HepG2 (cell line): Measurements from ENCODE around the gene RPL18. TPM values are rescaled to one million over a fixed set of nuclear protein-coding genes. Genes with fewer than 3 reads are reported as not detected.

ENCODE experiments used
- ATAC-seq: fragments of 200-7000 bp; cut with Tn5 transposase; 3 replicates; pipeline ENCODE4 v1.9.1; 2020; ENCODE audit warnings: mild to moderate bottlenecking, moderate library complexity
- BruUV-seq: library from RNA; stranded (reverse); fragments of 400-500 nt; replicated peaks from 2 replicates; lab custom pipeline; 2021; lab: Mats Ljungman, UMichigan
- CTCF ChIA-PET: fragments of 300-600 bp; formaldehyde crosslinking; extraction: SDS; loops from one replicate; lab custom pipeline; 2021; ENCODE audit warnings: low total read pairs, inconsistent platforms, low intra/inter-chr PET ratio; lab: Yijun Ruan, JAX
- POLR2A ChIA-PET: fragments of 350-600 bp; sonication (Branson Sonifier 250); formaldehyde crosslinking; loops from one replicate; lab custom pipeline; 2020; ENCODE audit warnings: antibody characterized with exemption, inconsistent platforms; lab: Yijun Ruan, JAX
- DNase-seq: peaks from one replicate; pipeline ENCODE4 v3.0.0-alpha.2; 2015; ENCODE audit warnings: low spot score
- FAIRE-seq: peaks from 3 replicates; lab custom pipeline; 2011; peaks lifted over from hg19 to GRCh38; lab: Jason Lieb, UNC
- H2AFZ ChIP-seq: one replicate; pipeline ENCODE4 v1.6.1; 2011; ENCODE audit warnings: low read length, inconsistent platforms
- H3K27ac ChIP-seq: fragments of 300-600 bp; 3 replicates; pipeline ENCODE4 v1.8.0; 2011; ENCODE audit warnings: mixed run types, mild to moderate bottlenecking, mixed read lengths, low read length, inconsistent platforms; ENCODE audit not compliant: insufficient read depth; ENCODE audit errors: extremely low read length
- H3K27me3 ChIP-seq, 2 experiments: fragments of 200-600 bp in 1 of 2; 2 replicates in 1 of 2; 3 replicates in 1 of 2; pipeline versions ENCODE4 v1.6.0 to v1.8.0; 2011; ENCODE audit warnings: low read length in 2 of 2, mild to moderate bottlenecking in 2 of 2, moderate library complexity in 2 of 2, inconsistent platforms in 1 of 2; ENCODE audit not compliant: insufficient read depth in 2 of 2, control insufficient read depth in 1 of 2
- H3K36me3 ChIP-seq, 2 experiments: fragments of 200-600 bp in 1 of 2; replicated peaks in 1 of 2; 2 replicates in 1 of 2; 3 replicates in 1 of 2; pipeline versions ENCODE4 v1.5.1 to v1.8.0; 2011; ENCODE audit warnings: low read length in 2 of 2, inconsistent platforms in 1 of 2; ENCODE audit not compliant: insufficient read depth in 2 of 2, control insufficient read depth in 1 of 2
- H3K4me1 ChIP-seq: 2 replicates; pipeline ENCODE4 v1.5.1; 2012; ENCODE audit warnings: low read length, inconsistent platforms; ENCODE audit not compliant: insufficient read depth
- H3K4me2 ChIP-seq: 2 replicates; pipeline ENCODE4 v1.6.0; 2011; ENCODE audit warnings: low read depth, low read length, inconsistent platforms
- H3K4me3 ChIP-seq, 3 experiments: fragments of 200-600 bp in 1 of 3; sonication (generic), shearing (Covaris generic) in 1 of 3; replicated peaks in 1 of 3; 2 replicates each; pipeline ENCODE4 v1.5.1; 2011 to 2016; ENCODE audit warnings: low read length in 3 of 3, inconsistent platforms in 2 of 3, low read depth in 2 of 3, mild to moderate bottlenecking in 2 of 3, control low read depth in 1 of 3, mixed read lengths in 1 of 3; ENCODE audit not compliant: insufficient read depth in 1 of 3
- H3K79me2 ChIP-seq: one replicate; pipeline ENCODE4 v1.6.1; 2011; ENCODE audit warnings: low read length, inconsistent platforms; ENCODE audit not compliant: insufficient read depth
- H3K9ac ChIP-seq: 2 replicates; pipeline ENCODE4 v1.6.0; 2011; ENCODE audit warnings: mild to moderate bottlenecking, low read depth, low read length, inconsistent platforms; ENCODE audit not compliant: insufficient read depth
- H3K9me3 ChIP-seq: 2 replicates; pipeline ENCODE4 v1.5.1; 2012; ENCODE audit warnings: mild to moderate bottlenecking, low read length
- H4K20me1 ChIP-seq: 2 replicates; pipeline ENCODE4 v1.6.0; 2011; ENCODE audit warnings: inconsistent platforms, mild to moderate bottlenecking, low read length, moderate library complexity; ENCODE audit not compliant: insufficient read depth
- MAX ChIP-seq: IDR thresholded peaks from 2 replicates; pipeline ENCODE4 v1.6.1; 2012; ENCODE audit warnings: inconsistent platforms
- PAF1 ChIP-seq: IDR thresholded peaks from 2 replicates; pipeline ENCODE4 v1.6.1; 2016; ENCODE audit warnings: missing genetic modification reagents, missing compliant biosample characterization
- POLR2A ChIP-seq, 2 experiments: IDR thresholded peaks; 2 replicates each; pipeline ENCODE4 v1.6.1; 2011; ENCODE audit warnings: low read depth in 2 of 2, low read length in 2 of 2, mild to moderate bottlenecking in 1 of 2, moderate library complexity in 1 of 2; ENCODE audit not compliant: insufficient read depth in 1 of 2
- RBM22 ChIP-seq: fragments of 200-400 bp; formaldehyde crosslinking; optimal IDR thresholded peaks from 2 replicates; pipeline ENCODE3; 2017; ENCODE audit warnings: mild to moderate bottlenecking, low read length, moderate library complexity
- RNF219 ChIP-seq: sonication (generic); formaldehyde crosslinking; IDR thresholded peaks from 2 replicates; pipeline ENCODE4 v1.5.0; 2020; ENCODE audit warnings: mild to moderate bottlenecking, missing genetic modification reagents
- ZNF556 ChIP-seq: sonication (generic); formaldehyde crosslinking; IDR thresholded peaks from 2 replicates; pipeline ENCODE4 v1.4.0; 2020; ENCODE audit warnings: mild to moderate bottlenecking, missing genetic modification reagents, borderline replicate concordance
- ZNF687 ChIP-seq: sonication (generic); formaldehyde crosslinking; IDR thresholded peaks from 2 replicates; pipeline ENCODE4 v1.5.1; 2020; ENCODE audit warnings: mild to moderate bottlenecking, missing genetic modification reagents, moderate library complexity
- WGBS: methylation state at CpG from one replicate; pipeline ENCODE4 v1.1.6; 2017; ENCODE audit warnings: low lambda C conversion rate; 5-methylcytosine and 5-hydroxymethylcytosine counted together
- in situ Hi-C: cut with HindIII; loops from 2 replicates; pipeline ENCODE4 v1.10.0; 2017; ENCODE audit warnings: low pct_unique_long_range_greater_than_20kb; ENCODE audit not compliant: extremely low pct_ligation_motif_present
- intact Hi-C: fragments of 100-400 bp; cut with micrococcal nuclease; formaldehyde crosslinking; loops from one replicate; pipeline ENCODE4 v1.10.0; 2022; ENCODE audit not compliant: unreplicated experiment
- polyA plus RNA-seq, 8 experiments: library from polyadenylated mRNA; depleted of rRNA in 3 of 8; stranded (reverse) in 7 of 8; unstranded in 1 of 8; fragments of >200 nt; fragmentation: Illumina TruSeq in 4 of 8; extraction: Trizol in 4 of 8; gene quantifications; 2 replicates each; pipeline versions ENCODE4 v1.2.1 to v1.2.3, GENCODE V29; 2011 to 2016; ENCODE audit warnings: low read depth in 4 of 8, missing spikeins in 1 of 8, mixed read lengths in 1 of 8; ENCODE audit not compliant: insufficient read depth in 1 of 8
- total RNA-seq, 5 experiments: library from RNA; depleted of rRNA; stranded (reverse); fragments of >200 nt; fragmentation: Illumina TruSeq; extraction: Trizol; gene quantifications; 2 replicates each; pipeline ENCODE4 v1.2.3, GENCODE V29; 2016; ENCODE audit warnings: low read depth in 1 of 5

Gene RPL18
- total and polyA plus RNA-seq, 2 of the 13 experiments (the other 11 are each of a cell fraction or from before 2014, with no cell fraction given) = 1,485 to 1,639 TPM

- ATAC-seq (peak; percentile 37), DNase-seq (no peak), FAIRE-seq (no peak)
- 81% methylated on average over 10 of the region's 13 CpGs for WGBS
- H3K4me1 ChIP-seq = peaks cover 39% of the 10 kb centered on the region
- no peak overlapping the region for H3K4me3 ChIP-seq
- H4K20me1 ChIP-seq = peaks cover 38% of the 10 kb centered on the region
- H3K9ac ChIP-seq = no peak overlapping the region
- no peak overlapping the region for H3K4me2 ChIP-seq
- in situ Hi-C loops (no loop called here), intact Hi-C loops (no loop called here)
- H3K27me3 ChIP-seq = no peaks in the 10 kb centered on the region; a peak in 1 of 5 replicates
- ChIA-PET CTCF (no interaction called here), POLR2A (interaction anchor here (1.0 kb wide), 1 partner anchor 25 kb away, joined by 3 read pairs; no protein-coding TSS in a partner anchor)
- no TSS peak for BruUV-seq
- peaks cover 15 to 28% of the 10 kb centered on the region in 2 experiments for H3K36me3 ChIP-seq
- no peaks in the 10 kb centered on the region for H3K9me3 ChIP-seq
- H3K79me2 ChIP-seq = peaks cover 28% of the 10 kb centered on the region
- no peak overlapping the region for H2AFZ ChIP-seq
- peak overlapping the region; percentile 26 for H3K27ac ChIP-seq
- no peak for TF ChIP-seq ZNF556 (CRISPR knock-in tag)
- peak in 1 of 2 experiments; percentile 56; a peak in 2 of 4 replicates for TF ChIP-seq POLR2A (IDR thresholded peaks at IDR 0.05; ENCODE audit: insufficient read depth in 1 of 2, low read depth in 2 of 2, low read length in 2 of 2)
- peak; percentile 63; the same call in 1 of the 2 replicates for TF ChIP-seq PAF1 (CRISPR knock-in tag)
- TF ChIP-seq MAX = peak; percentile 18; the same call in 1 of the 2 replicates
- TF ChIP-seq RNF219 (CRISPR knock-in tag) = no peak
- 0 out of 2 replicates have a peak, but pooled peaks have one; percentile 2 for TF ChIP-seq ZNF687 (CRISPR knock-in tag)
- peak; percentile 20 for TF ChIP-seq RBM22
These were observed 5.0 kb downstream of the RPL18 start for GRCh38 chr19:48613852-48614435.
